Right ventricle myocardium inferior (tissue), 1 donor: ENCODE results near the gene UBE2S. TPM values are rescaled to one million over a fixed set of nuclear protein-coding genes. Genes with fewer than 3 reads are reported as not detected.
"Not testable (repeated sequence)": the region's sequence is repeated elsewhere in the genome, so short reads cannot be mapped to it uniquely, and the experiment has no call there.

ENCODE experiments used
- ATAC-seq: fragments of 200-7000 bp; cut with Tn5 transposase; one replicate; pipeline ENCODE4 v1.9.1; 2020; ENCODE audit warnings: mild to moderate bottlenecking, moderate library complexity
- DNase-seq: peaks from one replicate; pipeline ENCODE4 v3.0.0; 2021; ENCODE audit errors: missing footprints
- intact Hi-C: fragments of 100-400 bp; cut with DNase I; formaldehyde crosslinking; loops from one replicate; pipeline ENCODE4 v1.11.0; 2022
- long read RNA-seq: library from polyadenylated mRNA; unstranded; transcript quantifications from one replicate; pipeline ENCODE4 v2.0.0, GENCODE V29; 2021
- total RNA-seq: library from RNA; stranded (reverse); fragmentation: NEBNext Ultra II Directional; extraction: Animal tissue kit (Norgen Biotek cat#: 25700); gene quantifications from one replicate; pipeline ENCODE4 v1.2.1, GENCODE V29; 2021
- donor health status: DM: no; HTN: yes; CAD: no; lungs with severe emphysema.

The UBE2S gene
- 31.2 TPM for total RNA-seq
- long read RNA-seq, transcript UBE2S-201 (4 exons, 2,548 nt): major isoform, 40 of 41 reads
- long read RNA-seq, partial matches to known transcripts: 0 of 41 reads
- long read RNA-seq, other reads (novel, unspliced or antisense): 1 of 41 reads

- DNase-seq, intact Hi-C loops, ATAC-seq: not testable (repeated sequence)
Measured at GRCh38 chr19:55407550-55407799, at the start of gene UBE2S. TSS of gene UBE2S (minus strand) at chr19:55407788. CDS start at chr19:55407589, 199 bp downstream.

- DNase-seq (no peak), ATAC-seq (no peak)
- intact Hi-C loops: no loop called here
Measured at GRCh38 chr19:55456347-55456746, 48.8 kb upstream of the UBE2S start.

- intact Hi-C loops: no loop called here
- DNase-seq (no peak), ATAC-seq (no peak)
Measured at GRCh38 chr19:55455576-55456235, 48.1 kb upstream of the UBE2S start.

- ATAC-seq (no peak), DNase-seq (no peak)
- intact Hi-C loops: no loop called here
Measured at GRCh38 chr19:55454787-55455243, 47.2 kb upstream of the UBE2S start.

- ATAC-seq: no peak
- no peak for DNase-seq
- intact Hi-C loops: no loop called here
Measured at GRCh38 chr19:55453511-55454260, 46.1 kb upstream of the UBE2S start.

- DNase-seq: peak; percentile 82
- intact Hi-C loops: no loop called here
Measured at GRCh38 chr19:55452749-55453346, 45.3 kb upstream of the UBE2S start.

GRCh38 chr19:55451965-55452748 lies 44.6 kb upstream of the UBE2S start:
- DNase-seq (no peak), ATAC-seq (no peak)
- intact Hi-C loops: no loop called here

More at GRCh38 chr19:55452749-55453346, 45.3 kb upstream of the UBE2S start:
- ATAC-seq: peak; percentile 75

GRCh38 chr19:55451163-55451964 lies 43.8 kb upstream of the UBE2S start:
- intact Hi-C loops: no loop called here
- DNase-seq: no peak
- no peak for ATAC-seq

GRCh38 chr19:55449469-55449868 lies 41.9 kb upstream of the UBE2S start:
- DNase-seq (no peak), ATAC-seq (no peak)
- intact Hi-C loops: no loop called here

GRCh38 chr19:55448175-55448490 lies 40.5 kb upstream of the UBE2S start:
- DNase-seq, intact Hi-C loops: not testable (repeated sequence)

GRCh38 chr19:55447421-55448174 lies 40.0 kb upstream of the UBE2S start:
- intact Hi-C loops: no loop called here
- ATAC-seq (peak; percentile 47), DNase-seq (no peak)

More at GRCh38 chr19:55448175-55448490, 40.5 kb upstream of the UBE2S start:
- not testable (repeated sequence) for ATAC-seq

- DNase-seq (no peak), ATAC-seq (no peak)
- intact Hi-C loops: no loop called here
Measured at GRCh38 chr19:55446060-55446459, 38.5 kb upstream of the UBE2S start.

- ATAC-seq (no peak), DNase-seq (no peak)
- intact Hi-C loops: no loop called here
Measured at GRCh38 chr19:55444646-55445045, 37.1 kb upstream of the UBE2S start.

- intact Hi-C loops: no loop called here
- ATAC-seq: no peak
- no peak for DNase-seq
Measured at GRCh38 chr19:55443824-55444480, 36.4 kb upstream of the UBE2S start.

GRCh38 chr19:55443045-55443823 lies 35.6 kb upstream of the UBE2S start, which contains the start of gene SHISA7:
TSS of gene SHISA7 (minus strand) at chr19:55443300. CDS start at chr19:55442863, 437 bp downstream.
- intact Hi-C loops: no loop called here
- DNase-seq: no peak
- ATAC-seq: no peak

GRCh38 chr19:55442372-55442961 lies 34.9 kb upstream of the UBE2S start:
- DNase-seq (no peak), ATAC-seq (no peak)
- intact Hi-C loops: no loop called here
